HepG2 (cell line): ENCODE results near the gene DEFB131B. TPM values are rescaled to one million over a fixed set of nuclear protein-coding genes. Genes with fewer than 3 reads are reported as not detected.

ENCODE experiments used
- EED ChIP-seq: sonication (generic); formaldehyde crosslinking; IDR thresholded peaks from 2 replicates; pipeline ENCODE4 v1.5.0; 2020; ENCODE audit warnings: mild to moderate bottlenecking, missing genetic modification reagents
- IKZF5 ChIP-seq: IDR thresholded peaks from 2 replicates; pipeline ENCODE4 v1.6.1; 2018; ENCODE audit warnings: missing genetic modification reagents, mild to moderate bottlenecking, missing compliant biosample characterization
- NFIB ChIP-seq: sonication (generic); formaldehyde crosslinking; IDR thresholded peaks from 2 replicates; pipeline ENCODE4 v1.9.0; 2021; ENCODE audit warnings: missing genetic modification reagents, mild to moderate bottlenecking, borderline replicate concordance
- RBAK ChIP-seq: sonication (generic); formaldehyde crosslinking; IDR thresholded peaks from 2 replicates; pipeline ENCODE4 v1.5.1; 2020; ENCODE audit warnings: mild to moderate bottlenecking, missing genetic modification reagents
- SMAD3 ChIP-seq: sonication (generic); formaldehyde crosslinking; IDR thresholded peaks from 2 replicates; pipeline ENCODE4 v1.4.0; 2020; ENCODE audit warnings: missing genetic modification reagents
- TIGD3 ChIP-seq: sonication (generic); formaldehyde crosslinking; IDR thresholded peaks from 2 replicates; pipeline ENCODE4 v1.5.1; 2020; ENCODE audit warnings: mild to moderate bottlenecking, missing genetic modification reagents, borderline replicate concordance
- ZNF224 ChIP-seq: sonication (generic); formaldehyde crosslinking; IDR thresholded peaks from 2 replicates; pipeline ENCODE4 v1.5.0; 2020; ENCODE audit warnings: mild to moderate bottlenecking, missing genetic modification reagents
- ZNF256 ChIP-seq: sonication (generic); formaldehyde crosslinking; conservative IDR thresholded peaks from 2 replicates; pipeline ENCODE4 v1.4.0; 2020; ENCODE audit warnings: missing genetic modification reagents
- ZNF749 ChIP-seq: sonication (generic); formaldehyde crosslinking; IDR thresholded peaks from 2 replicates; pipeline ENCODE4 v1.8.0; 2022; ENCODE audit warnings: mild to moderate bottlenecking, missing genetic modification reagents, moderate library complexity, borderline replicate concordance
- ZNF792 ChIP-seq: IDR thresholded peaks from 2 replicates; pipeline ENCODE4 v1.6.1; 2016
- ZNF883 ChIP-seq: sonication (generic); formaldehyde crosslinking; IDR thresholded peaks from 2 replicates; pipeline ENCODE4 v1.5.1; 2020; ENCODE audit warnings: mild to moderate bottlenecking, missing genetic modification reagents; ENCODE audit errors: not compliant biosample characterization
- polyA plus RNA-seq, 8 experiments: library from polyadenylated mRNA; depleted of rRNA in 3 of 8; stranded (reverse) in 7 of 8; unstranded in 1 of 8; fragments of >200 nt; fragmentation: Illumina TruSeq in 4 of 8; extraction: Trizol in 4 of 8; gene quantifications; 2 replicates each; pipeline versions ENCODE4 v1.2.1 to v1.2.3, GENCODE V29; 2011 to 2016; ENCODE audit warnings: low read depth in 4 of 8, missing spikeins in 1 of 8, mixed read lengths in 1 of 8; ENCODE audit not compliant: insufficient read depth in 1 of 8
- total RNA-seq, 5 experiments: library from RNA; depleted of rRNA; stranded (reverse); fragments of >200 nt; fragmentation: Illumina TruSeq; extraction: Trizol; gene quantifications; 2 replicates each; pipeline ENCODE4 v1.2.3, GENCODE V29; 2016; ENCODE audit warnings: low read depth in 1 of 5

Gene DEFB131B
- total and polyA plus RNA-seq, 2 of the 13 experiments (the other 11 are each of a cell fraction or from before 2014, with no cell fraction given), result not detected

GRCh38 chr11:71927820-71928736, 49.8 kb downstream of the DEFB131B start, which contains the start of gene XNDC1N (continued):
- TF ChIP-seq ZNF749 (CRISPR knock-in tag) (peak; percentile 26; the same call in 1 of the 2 replicates), NFIB (CRISPR knock-in tag) (no peak), EED (CRISPR knock-in tag) (0 out of 2 replicates have a peak, but pooled peaks have one; percentile 44), TIGD3 (CRISPR knock-in tag) (peak; percentile 65; the same call in 1 of the 2 replicates), ZNF256 (CRISPR knock-in tag) (no peak), ZNF224 (CRISPR knock-in tag) (peak; percentile 91), RBAK (CRISPR knock-in tag) (no peak), SMAD3 (no peak), ZNF883 (CRISPR knock-in tag) (peak; percentile 72), ZNF792 (CRISPR knock-in tag) (no peak), IKZF5 (no peak)
